Sigmoid colon (tissue), 7 donors: ENCODE results near the gene CSNK1E. TPM values are rescaled to one million over a fixed set of nuclear protein-coding genes. Genes with fewer than 3 reads are reported as not detected.

Experiments
- DNase-seq: peaks from one replicate; pipeline ENCODE4 v3.0.0-alpha.2; 2019
- H3K27ac ChIP-seq, 4 donors: fragments of 200-600 bp; sonication (generic); one replicate each; pipeline ENCODE4 v1.5.1; 2016 to 2019; ENCODE audit warnings: mild to moderate bottlenecking in 1 of 4
- H3K27me3 ChIP-seq, 3 donors: fragments of 200-600 bp; sonication (generic); one replicate each; pipeline ENCODE4 v1.5.1; 2019; ENCODE audit warnings: mild to moderate bottlenecking in 1 of 3
- H3K36me3 ChIP-seq, 4 donors: fragments of 200-600 bp; sonication (generic); one replicate each; pipeline ENCODE4 v1.5.1; 2016 to 2019
- H3K4me1 ChIP-seq, 4 donors: fragments of 200-600 bp; sonication (generic); one replicate each; pipeline ENCODE4 v1.5.1; 2017 to 2019
- H3K4me3 ChIP-seq, 4 donors: fragments of 200-600 bp; sonication (generic); one replicate each; pipeline ENCODE4 v1.5.1; 2017 to 2019; ENCODE audit warnings: mild to moderate bottlenecking in 2 of 4, moderate library complexity in 1 of 4
- H3K9me3 ChIP-seq, 4 donors: fragments of 200-600 bp in 3 of 4; sonication (generic) in 3 of 4; one replicate each; pipeline versions ENCODE4 v1.5.1 to v1.6.1; 2013 to 2019
- EP300 ChIP-seq, 4 donors: sonication (generic); formaldehyde crosslinking; IDR thresholded peaks; one replicate each; pipeline ENCODE4 v1.6.1; 2017; ENCODE audit warnings: antibody characterized with exemption in 4 of 4
- POLR2A ChIP-seq, 2 donors: fragments of 450-650 bp; IDR thresholded peaks; one replicate each; pipeline ENCODE4 v1.6.1; 2016; ENCODE audit warnings: antibody characterized with exemption in 2 of 2, mild to moderate bottlenecking in 2 of 2, moderate library complexity in 2 of 2
- POLR2AphosphoS5 ChIP-seq, 4 donors: sonication (generic); formaldehyde crosslinking; IDR thresholded peaks; one replicate each; pipeline ENCODE4 v1.6.1; 2017; ENCODE audit warnings: antibody characterized with exemption in 4 of 4
- WGBS, 2 donors: extraction: QIAGEN DNeasy Blood & Tissue Kit; methylation state at CpG; one replicate each; pipeline ENCODE4 v1.1.7; 2013; 5-methylcytosine and 5-hydroxymethylcytosine counted together
- intact Hi-C: fragments of 100-400 bp; cut with DNase I; formaldehyde crosslinking; loops from one replicate; pipeline ENCODE4 v1.15.1; 2023
- polyA plus RNA-seq, 3 donors: library from polyadenylated mRNA; stranded (reverse); fragments of 200-250 nt; gene quantifications; one replicate each; pipeline ENCODE4 v1.2.3, GENCODE V29; 2013
- total RNA-seq, 4 donors: library from RNA; depleted of rRNA; stranded (reverse); fragments of >200 nt; gene quantifications; one replicate each; pipeline ENCODE4 v1.1.0, GENCODE V29; 2016
- TF ChIP-seq, protein P1 (sequence below), 4 experiments: fragments of 450-650 bp in 3 of 4; fragments of 200-600 bp in 1 of 4; IDR thresholded peaks; one replicate each; pipeline ENCODE4 v1.5.1; 2016 to 2019; ENCODE audit warnings: antibody characterized with exemption in 4 of 4, mild to moderate bottlenecking in 3 of 4, moderate library complexity in 2 of 4
- donor health status: healthy with polysubstance abuse.
- donor health status: Bipolar disorder and iron deficiency.
- donor health status: healthy.

Gene CSNK1E
- total and polyA plus RNA-seq, 7 donors = 33.6 to 116 (median 63.7) TPM

DNA sequence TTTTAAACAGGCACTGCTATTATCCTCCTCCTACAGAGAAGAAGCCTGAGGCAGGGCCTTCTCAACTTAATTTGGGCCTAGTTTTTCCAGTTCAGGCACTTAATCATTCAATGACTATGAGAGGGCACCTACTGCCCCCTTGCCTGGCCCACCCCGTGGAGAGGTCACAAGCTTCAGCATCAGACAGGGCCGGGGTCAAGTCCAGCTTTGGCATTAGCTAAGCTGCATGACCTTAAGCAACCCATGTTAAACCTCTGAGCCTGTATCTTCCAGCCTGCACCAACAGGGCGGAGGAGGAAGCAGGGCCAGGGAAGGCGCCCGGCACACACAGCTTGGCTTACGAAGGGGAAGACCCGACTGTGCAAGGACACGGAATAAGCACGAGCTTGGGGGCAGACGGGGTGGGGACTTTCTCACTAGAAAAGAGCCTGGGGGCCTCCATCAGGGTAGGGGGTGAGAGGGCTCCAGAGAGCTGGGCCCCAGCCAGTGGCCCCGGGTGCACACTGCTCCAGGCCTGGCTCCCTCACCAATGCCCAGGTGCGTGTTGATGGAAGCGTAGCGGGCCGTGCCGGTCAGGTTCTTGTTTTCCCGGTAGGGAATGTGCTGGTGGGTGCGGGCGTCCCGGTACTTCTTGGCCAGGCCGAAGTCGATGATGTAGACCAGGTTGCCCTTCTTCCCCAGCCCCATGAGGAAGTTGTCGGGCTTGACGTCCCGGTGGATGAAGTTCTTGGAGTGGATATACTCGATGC lies 16.9 kb downstream of the CSNK1E start:
- no peaks in the 10 kb centered on the region for H3K27me3 ChIP-seq
- H3K27ac ChIP-seq = no peak overlapping the region
- 82 to 88% methylated on average over 26 of the region's 26 CpGs for WGBS, 2 donors
- intact Hi-C loops = no loop called here
- no peak for DNase-seq
- no peak for TF ChIP-seq EP300 (IDR thresholded peaks at IDR 0.05)
- TF ChIP-seq, protein P1, sequence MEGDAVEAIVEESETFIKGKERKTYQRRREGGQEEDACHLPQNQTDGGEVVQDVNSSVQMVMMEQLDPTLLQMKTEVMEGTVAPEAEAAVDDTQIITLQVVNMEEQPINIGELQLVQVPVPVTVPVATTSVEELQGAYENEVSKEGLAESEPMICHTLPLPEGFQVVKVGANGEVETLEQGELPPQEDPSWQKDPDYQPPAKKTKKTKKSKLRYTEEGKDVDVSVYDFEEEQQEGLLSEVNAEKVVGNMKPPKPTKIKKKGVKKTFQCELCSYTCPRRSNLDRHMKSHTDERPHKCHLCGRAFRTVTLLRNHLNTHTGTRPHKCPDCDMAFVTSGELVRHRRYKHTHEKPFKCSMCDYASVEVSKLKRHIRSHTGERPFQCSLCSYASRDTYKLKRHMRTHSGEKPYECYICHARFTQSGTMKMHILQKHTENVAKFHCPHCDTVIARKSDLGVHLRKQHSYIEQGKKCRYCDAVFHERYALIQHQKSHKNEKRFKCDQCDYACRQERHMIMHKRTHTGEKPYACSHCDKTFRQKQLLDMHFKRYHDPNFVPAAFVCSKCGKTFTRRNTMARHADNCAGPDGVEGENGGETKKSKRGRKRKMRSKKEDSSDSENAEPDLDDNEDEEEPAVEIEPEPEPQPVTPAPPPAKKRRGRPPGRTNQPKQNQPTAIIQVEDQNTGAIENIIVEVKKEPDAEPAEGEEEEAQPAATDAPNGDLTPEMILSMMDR (IDR thresholded peaks at IDR 0.05) = no peak
- TF ChIP-seq POLR2AphosphoS5 (IDR thresholded peaks at IDR 0.05) = no peak
- TF ChIP-seq POLR2A (IDR thresholded peaks at IDR 0.05) = no peak
- H3K9me3 ChIP-seq = no peaks in the 10 kb centered on the region
- H3K4me3 ChIP-seq = no peak overlapping the region
- peaks cover 65 to 85% (median 77%) of the 10 kb centered on the region in 4 donors for H3K36me3 ChIP-seq
- peaks cover 0 to 23% (median 20%) of the 10 kb centered on the region in 4 donors for H3K4me1 ChIP-seq

DNA sequence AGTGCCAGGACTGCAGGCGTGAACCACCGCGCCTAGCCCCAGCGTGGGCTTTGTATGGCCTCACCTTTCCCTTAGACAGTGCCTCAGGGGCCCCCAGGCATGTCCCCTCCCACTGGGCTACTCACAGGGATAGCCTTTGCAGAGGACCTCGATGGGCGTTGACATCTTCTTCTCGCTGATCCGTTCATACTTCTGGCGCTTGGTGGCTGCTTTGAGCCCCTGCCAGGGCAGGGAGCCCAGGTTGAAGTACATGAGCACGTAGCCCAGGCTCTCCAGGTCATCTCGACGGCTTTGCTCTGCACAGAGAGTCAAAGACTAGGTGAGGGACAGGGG lies 17.5 kb downstream of the CSNK1E start:
- peaks cover 0 to 17% (median 15%) of the 10 kb centered on the region in 4 donors for H3K4me1 ChIP-seq
- DNase-seq = no peak
- no peaks in the 10 kb centered on the region for H3K9me3 ChIP-seq
- H3K36me3 ChIP-seq = peaks cover 71 to 91% (median 83%) of the 10 kb centered on the region in 4 donors
- intact Hi-C loops = no loop called here
- no peak for TF ChIP-seq POLR2A (IDR thresholded peaks at IDR 0.05)
- no peaks in the 10 kb centered on the region for H3K27me3 ChIP-seq
- H3K4me3 ChIP-seq = no peak overlapping the region
- WGBS, 2 donors = 86 to 92% methylated on average over 12 of the region's 12 CpGs
- no peak overlapping the region for H3K27ac ChIP-seq

DNA sequence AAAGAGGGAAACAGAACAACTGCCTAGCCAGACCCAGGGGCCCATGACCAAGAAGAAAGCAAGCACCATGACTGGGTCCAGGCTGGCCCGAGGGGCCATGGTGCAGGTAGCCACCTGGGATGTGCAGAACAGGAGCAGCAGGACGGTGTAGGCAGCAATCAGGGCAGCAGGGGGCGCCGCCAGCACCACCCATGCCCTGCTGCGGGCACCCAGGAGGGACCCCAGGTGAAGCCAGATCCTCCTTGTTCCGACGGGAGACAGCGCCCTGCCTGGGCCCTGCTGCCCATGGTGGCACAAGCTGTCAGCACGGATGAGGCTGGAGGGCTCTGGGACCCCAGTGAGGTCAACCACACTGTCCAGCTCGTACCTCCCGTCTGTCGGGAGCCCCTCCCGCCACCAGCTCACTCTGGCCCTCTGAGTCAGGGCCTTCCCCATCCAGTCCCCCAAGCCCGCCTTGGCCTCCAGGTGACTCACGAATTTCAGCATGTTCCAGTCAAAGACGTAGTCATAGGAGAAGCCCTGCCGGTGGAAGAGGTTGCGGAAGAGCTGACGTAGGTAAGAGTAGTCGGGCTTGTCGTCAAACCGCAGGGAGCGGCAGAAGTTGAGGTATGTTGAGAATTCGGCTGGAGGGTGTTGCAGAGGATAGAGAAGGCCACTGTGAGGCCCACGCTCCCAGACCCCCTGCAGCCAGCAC lies 18.8 kb downstream of the CSNK1E start:
- intact Hi-C loops = no loop called here
- Histone ChIP-seq H3K9me3 (no peaks in the 10 kb centered on the region), H3K27me3 (no peaks in the 10 kb centered on the region), H3K4me3 (no peak overlapping the region), H3K36me3 (peaks cover 72 to 100% (median 95%) of the 10 kb centered on the region in 4 donors), H3K4me1 (peaks cover 0 to 4% (median 2%) of the 10 kb centered on the region in 4 donors), H3K27ac (no peak overlapping the region)
- DNase-seq = no peak
- TF ChIP-seq, protein P1 (IDR thresholded peaks at IDR 0.05) = peak in 2 of 4 experiments; percentile 8 to 28
- TF ChIP-seq POLR2AphosphoS5 (IDR thresholded peaks at IDR 0.05) = no peak
- 90 to 92% methylated on average over 25 of the region's 25 CpGs for WGBS, 2 donors

DNA sequence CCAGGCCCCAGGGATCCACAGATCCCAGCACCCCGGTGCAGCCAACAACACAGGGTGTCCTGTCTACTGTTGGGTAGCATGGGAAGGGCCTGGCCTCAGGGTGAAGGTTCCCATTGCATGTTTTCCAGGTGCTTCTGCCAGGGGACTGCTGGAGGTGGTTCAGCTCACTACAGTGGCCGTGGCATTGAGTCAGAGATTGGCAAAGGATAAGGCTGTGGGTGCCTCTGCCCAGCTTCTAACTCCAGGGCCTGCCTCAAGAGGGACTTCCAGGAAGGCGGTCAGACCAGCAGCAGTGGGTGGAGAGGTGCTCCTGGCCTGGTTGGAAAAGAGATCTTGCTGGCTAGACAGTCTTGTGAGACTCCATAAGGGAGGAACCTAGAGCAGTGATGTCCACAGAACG lies 20.9 kb downstream of the CSNK1E start:
- WGBS, 2 donors = 81 to 86% methylated on average over 4 of the region's 4 CpGs
- intact Hi-C loops = no loop called here
- no peak overlapping the region for H3K4me3 ChIP-seq
- peaks cover 0 to 17% (median 9%) of the 10 kb centered on the region in 4 donors for H3K4me1 ChIP-seq
- no peaks in the 10 kb centered on the region for H3K27me3 ChIP-seq
- peaks cover 68 to 94% (median 90%) of the 10 kb centered on the region in 4 donors for H3K36me3 ChIP-seq
- TF ChIP-seq POLR2A (IDR thresholded peaks at IDR 0.05) = no peak
- TF ChIP-seq POLR2AphosphoS5 (IDR thresholded peaks at IDR 0.05) = no peak
- TF ChIP-seq, protein P1 (IDR thresholded peaks at IDR 0.05) = no peak
- H3K27ac ChIP-seq = no peak overlapping the region
- H3K9me3 ChIP-seq = no peaks in the 10 kb centered on the region
- DNase-seq = no peak

DNA sequence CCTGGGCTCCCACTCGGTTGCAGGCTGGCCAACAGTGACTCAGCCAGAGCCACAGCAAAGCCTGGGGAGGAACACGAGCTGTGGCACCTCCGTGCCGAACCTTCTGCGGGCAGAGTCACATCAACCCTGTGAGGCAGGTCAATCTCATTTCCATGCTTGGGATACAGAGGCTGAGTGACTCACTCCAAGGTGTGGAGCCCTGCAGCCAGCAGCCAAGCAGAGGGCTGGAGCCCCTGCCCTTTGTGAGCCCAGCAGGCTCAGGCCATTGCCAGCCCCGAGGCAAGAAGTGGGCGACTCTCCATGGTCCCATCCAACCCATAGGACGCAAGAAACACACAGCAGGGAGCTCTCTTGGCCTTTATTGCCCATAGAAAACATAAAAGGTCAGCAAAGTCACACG lies 21.4 kb downstream of the CSNK1E start:
- Histone ChIP-seq H3K36me3 (peaks cover 73 to 94% (median 85%) of the 10 kb centered on the region in 4 donors), H3K4me3 (no peak overlapping the region), H3K27ac (no peak overlapping the region), H3K4me1 (peaks cover 0 to 19% (median 7%) of the 10 kb centered on the region in 4 donors), H3K9me3 (no peaks in the 10 kb centered on the region), H3K27me3 (no peaks in the 10 kb centered on the region)
- intact Hi-C loops = no loop called here
- TF ChIP-seq POLR2A (IDR thresholded peaks at IDR 0.05) (no peak), EP300 (IDR thresholded peaks at IDR 0.05) (no peak), POLR2AphosphoS5 (IDR thresholded peaks at IDR 0.05) (no peak)
- TF ChIP-seq, protein P1 (IDR thresholded peaks at IDR 0.05) = no peak
- DNase-seq = no peak
- WGBS, 2 donors = 89 to 94% methylated on average over 9 of the region's 9 CpGs
